HFF-Myc (cell line): ENCODE measurements around the gene MREG.
"Not testable (repeated sequence)": the region's sequence is repeated elsewhere in the genome, so short reads cannot be mapped to it uniquely, and the experiment has no call there.

Source experiments
- DNase-seq: peaks from one replicate; pipeline ENCODE4 v3.0.0-alpha.2; 2011; ENCODE audit warnings: low read depth; ENCODE audit errors: extremely low read depth
- H3K4me3 ChIP-seq: replicated peaks from 2 replicates; pipeline ENCODE4 v1.5.1; 2011; ENCODE audit warnings: low read depth, mild to moderate bottlenecking, control low read depth, low read length
- CTCF ChIP-seq: IDR thresholded peaks from 2 replicates; pipeline ENCODE4 v1.5.1; 2012; ENCODE audit warnings: mild to moderate bottlenecking, low read depth, low read length, control low read depth; ENCODE audit errors: missing control alignments

Gene MREG

GRCh38 chr2:215981115-215981514 is 32.2 kb downstream of the MREG start:
- no peak overlapping the region for H3K4me3 ChIP-seq
- TF ChIP-seq CTCF: no peak

GRCh38 chr2:215979620-215980019 is 33.7 kb downstream of the MREG start:
- H3K4me3 ChIP-seq: no peak overlapping the region
- no peak for TF ChIP-seq CTCF
- no peak for DNase-seq

More at GRCh38 chr2:215981115-215981514, 32.2 kb downstream of the MREG start:
- DNase-seq: no peak

- DNase-seq: no peak
- no peak overlapping the region for H3K4me3 ChIP-seq
- TF ChIP-seq CTCF: no peak
Observed at GRCh38 chr2:215974700-215975429, 38.5 kb downstream of the MREG start.

GRCh38 chr2:215973954-215974699 is 39.2 kb downstream of the MREG start:
- TF ChIP-seq CTCF: no peak
- no peak overlapping the region for H3K4me3 ChIP-seq
- DNase-seq: no peak

- no peak for TF ChIP-seq CTCF
- DNase-seq: no peak
Observed at GRCh38 chr2:215973145-215973792, 40.1 kb downstream of the MREG start.

GRCh38 chr2:215971671-215972070 is 41.7 kb downstream of the MREG start:
- TF ChIP-seq CTCF: no peak

More at GRCh38 chr2:215973145-215973792, 40.1 kb downstream of the MREG start:
- H3K4me3 ChIP-seq: no peak overlapping the region

GRCh38 chr2:215970894-215971293 is 42.5 kb downstream of the MREG start:
- H3K4me3 ChIP-seq: not testable (repeated sequence)

More at GRCh38 chr2:215971671-215972070, 41.7 kb downstream of the MREG start:
- DNase-seq: no peak
- no peak overlapping the region for H3K4me3 ChIP-seq

More at GRCh38 chr2:215970894-215971293, 42.5 kb downstream of the MREG start:
- not testable (repeated sequence) for DNase-seq
